A673 (cell line): ENCODE measurements around the gene LPP. TPM values are rescaled to one million over a fixed set of nuclear protein-coding genes. Genes with fewer than 3 reads are reported as not detected.

ENCODE experiments used
- BruUV-seq: library from RNA; stranded (reverse); fragments of 400-500 nt; replicated peaks from 2 replicates; lab custom pipeline; 2021; lab: Mats Ljungman, UMichigan
- CTCF ChIA-PET: fragments of 300-600 bp; sonication (Branson Sonifier 250); formaldehyde crosslinking; loops from one replicate; lab custom pipeline; 2022; ENCODE audit warnings: antibody characterized with exemption; lab: Charles Lee
- POLR2A ChIA-PET: fragments of 300-600 bp; sonication (Branson Sonifier 250); formaldehyde crosslinking; loops from one replicate; lab custom pipeline; 2022; ENCODE audit warnings: antibody characterized with exemption; ENCODE audit not compliant: low non-redundant PET; lab: Charles Lee
- DNase-seq: peaks from one replicate; pipeline ENCODE4 v3.0.0-alpha.2; 2015; ENCODE audit warnings: low spot score
- H3K27ac ChIP-seq: fragments of 200-600 bp; sonication (generic); 2 replicates; pipeline ENCODE4 v1.5.1; 2016; ENCODE audit warnings: mixed run types, low read depth, mild to moderate bottlenecking, mixed read lengths, antibody characterized with exemption, low read length; ENCODE audit not compliant: poor library complexity, severe bottlenecking
- H3K27me3 ChIP-seq: fragments of 200-600 bp; sonication (generic); replicated peaks from 2 replicates; pipeline ENCODE4 v1.6.1; 2017; ENCODE audit warnings: mixed run types, low read depth, mild to moderate bottlenecking, mixed read lengths, antibody characterized with exemption, low read length; ENCODE audit not compliant: insufficient read depth, poor library complexity
- H3K36me3 ChIP-seq: fragments of 200-600 bp; sonication (generic); 2 replicates; pipeline ENCODE4 v1.6.1; 2016; ENCODE audit warnings: mixed run types, mild to moderate bottlenecking, mixed read lengths, antibody characterized with exemption, low read length; ENCODE audit not compliant: insufficient read depth, poor library complexity, severe bottlenecking
- H3K4me1 ChIP-seq: fragments of 200-600 bp; sonication (generic); 2 replicates; pipeline ENCODE4 v1.6.1; 2017; ENCODE audit warnings: mixed run types, mild to moderate bottlenecking, mixed read lengths, antibody characterized with exemption, low read length; ENCODE audit not compliant: insufficient read depth, poor library complexity, severe bottlenecking
- H3K4me3 ChIP-seq: fragments of 200-600 bp; sonication (generic); 2 replicates; pipeline ENCODE4 v1.5.1; 2016; ENCODE audit warnings: low read depth, mixed run types, mild to moderate bottlenecking, mixed read lengths, low read length; ENCODE audit not compliant: poor library complexity, severe bottlenecking
- H3K9me3 ChIP-seq: fragments of 200-600 bp; sonication (generic); 2 replicates; pipeline ENCODE4 v1.6.1; 2016; ENCODE audit warnings: mixed run types, low read depth, mild to moderate bottlenecking, mixed read lengths, antibody characterized with exemption, low read length; ENCODE audit not compliant: poor library complexity, severe bottlenecking
- CTCF ChIP-seq: fragments of 300-800, 200-600 bp; sonication (generic); conservative IDR thresholded peaks from 2 replicates; pipeline ENCODE4 v1.5.1; 2017; ENCODE audit warnings: low read depth, mild to moderate bottlenecking, antibody characterized with exemption, low read length, moderate library complexity, mixed read lengths
- EZH2 ChIP-seq: fragments of 200-600 bp; sonication (generic); IDR thresholded peaks from 2 replicates; pipeline ENCODE4 v1.6.1; 2017; ENCODE audit warnings: borderline replicate concordance, low read depth, mild to moderate bottlenecking, mixed read lengths, antibody characterized with exemption, low read length; ENCODE audit not compliant: poor library complexity, severe bottlenecking
- intact Hi-C: fragments of 100-400 bp; cut with micrococcal nuclease; formaldehyde crosslinking; loops from one replicate; pipeline ENCODE4 v1.10.0; 2022; ENCODE audit not compliant: unreplicated experiment
- total RNA-seq: library from RNA; stranded (reverse); gene quantifications from 2 replicates; pipeline ENCODE4 v1.2.3, GENCODE V29; 2021

Gene LPP
- total RNA-seq, 1 experiment from 2014 or later = 39.7 TPM

GRCh38 chr3:188544012-188544411 is 390.1 kb downstream of the LPP start:
- H3K9me3 ChIP-seq = no peaks in the 10 kb centered on the region
- H3K27me3 ChIP-seq = no peaks in the 10 kb centered on the region
- intact Hi-C loops = no loop called here
- no peaks in the 10 kb centered on the region for H3K4me1 ChIP-seq
- TF ChIP-seq CTCF = no peak
- no peak overlapping the region for H3K27ac ChIP-seq
- H3K36me3 ChIP-seq = no peaks in the 10 kb centered on the region
- no peak for DNase-seq
- ChIA-PET POLR2A (no interaction called here), CTCF (no interaction called here)
- H3K4me3 ChIP-seq = no peak overlapping the region
- BruUV-seq = no TSS peak

- CTCF ChIA-PET = no interaction called here
- peak; percentile 19 for DNase-seq
- POLR2A ChIA-PET = no interaction called here
These were observed 393.1 kb downstream of the LPP start for GRCh38 chr3:188546835-188547670.

GRCh38 chr3:188553569-188553968 is 399.6 kb downstream of the LPP start:
- DNase-seq = no peak
- POLR2A ChIA-PET = no interaction called here

More at GRCh38 chr3:188546835-188547670, 393.1 kb downstream of the LPP start:
- Histone ChIP-seq H3K27me3 (no peaks in the 10 kb centered on the region), H3K27ac (no peak overlapping the region), H3K9me3 (no peaks in the 10 kb centered on the region), H3K36me3 (no peaks in the 10 kb centered on the region), H3K4me3 (no peak overlapping the region), H3K4me1 (no peaks in the 10 kb centered on the region)
- no TSS peak for BruUV-seq
- intact Hi-C loops = no loop called here
- TF ChIP-seq EZH2 (no peak), CTCF (no peak)

More at GRCh38 chr3:188553569-188553968, 399.6 kb downstream of the LPP start:
- H3K36me3 ChIP-seq = no peaks in the 10 kb centered on the region
- intact Hi-C loops = no loop called here
- TF ChIP-seq CTCF = no peak
- no peak overlapping the region for H3K4me3 ChIP-seq
- CTCF ChIA-PET = no interaction called here
- no peaks in the 10 kb centered on the region for H3K4me1 ChIP-seq
- H3K27me3 ChIP-seq = no peaks in the 10 kb centered on the region
- H3K9me3 ChIP-seq = no peaks in the 10 kb centered on the region
- no peak overlapping the region for H3K27ac ChIP-seq
- no TSS peak for BruUV-seq
